Caco-2 (cell line): Measurements from ENCODE around the gene SLC6A17. TPM values are rescaled to one million over a fixed set of nuclear protein-coding genes. Genes with fewer than 3 reads are reported as not detected.
A peak's percentile ranks its signal among the peaks of the same experiment; 100 is the strongest.

Experiments used
- BruUV-seq: library from RNA; stranded (reverse); fragments of 400-500 nt; replicated peaks from 2 replicates; lab custom pipeline; 2021; lab: Mats Ljungman, UMichigan
- CTCF ChIA-PET: fragments of 300-600 bp; sonication (Branson Sonifier 250); formaldehyde crosslinking; loops from one replicate; lab custom pipeline; 2022; ENCODE audit warnings: antibody characterized with exemption; lab: Charles Lee
- POLR2A ChIA-PET: fragments of 300-600 bp; sonication (Branson Sonifier 250); formaldehyde crosslinking; loops from one replicate; lab custom pipeline; 2022; ENCODE audit warnings: antibody characterized with exemption; lab: Charles Lee
- DNase-seq, 2 experiments: peaks; one replicate each; pipeline versions ENCODE4 v3.0.0 to v3.0.0-alpha.2; 2020 to 2022
- H3K27me3 ChIP-seq: replicated peaks from 2 replicates; pipeline ENCODE4 v1.6.0; 2011; ENCODE audit warnings: low read length; ENCODE audit not compliant: control insufficient read depth, insufficient read depth
- H3K36me3 ChIP-seq: 2 replicates; pipeline ENCODE4 v1.5.1; 2011; ENCODE audit warnings: low read length; ENCODE audit not compliant: control insufficient read depth, insufficient read depth
- H3K4me1 ChIP-seq: fragments of 250-450 bp; sonication (Bioruptor Pico); 2 replicates; pipeline ENCODE4 v1.5.1; 2020; ENCODE audit warnings: mild to moderate bottlenecking
- H3K4me3 ChIP-seq: 2 replicates; pipeline ENCODE4 v1.5.1; 2011; ENCODE audit warnings: low read depth, mild to moderate bottlenecking, control low read depth, low read length
- H3K9me3 ChIP-seq: fragments of 250-450 bp; sonication (Bioruptor Pico); 2 replicates; pipeline ENCODE4 v1.5.1; 2020; ENCODE audit warnings: mild to moderate bottlenecking, moderate library complexity
- H3K27ac Mint-ChIP-seq: one replicate; pipeline ENCODE4 v1.8.0; 2022; ENCODE audit warnings: mixed read lengths; ENCODE audit not compliant: unreplicated experiment
- H3K27me3 Mint-ChIP-seq: one replicate; pipeline ENCODE4 v1.8.0; 2022; ENCODE audit warnings: mixed read lengths; ENCODE audit not compliant: insufficient read depth, unreplicated experiment
- H3K36me3 Mint-ChIP-seq: one replicate; pipeline ENCODE4 v1.8.0; 2022; ENCODE audit warnings: mild to moderate bottlenecking, mixed read lengths; ENCODE audit not compliant: insufficient read depth, unreplicated experiment
- H3K4me1 Mint-ChIP-seq: one replicate; pipeline ENCODE4 v1.8.0; 2022; ENCODE audit warnings: low read depth, mixed read lengths; ENCODE audit not compliant: unreplicated experiment
- H3K4me3 Mint-ChIP-seq: one replicate; pipeline ENCODE4 v1.8.0; 2022; ENCODE audit warnings: mild to moderate bottlenecking, moderate library complexity, mixed read lengths; ENCODE audit not compliant: unreplicated experiment
- H3K9me3 Mint-ChIP-seq: one replicate; pipeline ENCODE4 v1.8.0; 2022; ENCODE audit warnings: mixed read lengths; ENCODE audit not compliant: unreplicated experiment
- CTCF ChIP-seq, 2 experiments: fragments of 200-600 bp in 1 of 2; IDR thresholded peaks; 1 replicate in 1 of 2; 2 replicates in 1 of 2; pipeline versions ENCODE4 v1.5.1 to v1.8.0; 2011 to 2022; ENCODE audit warnings: antibody characterized with exemption in 1 of 2, control low read depth in 1 of 2, inconsistent platforms in 1 of 2, low read depth in 1 of 2, low read length in 1 of 2, mild to moderate bottlenecking in 1 of 2, moderate library complexity in 1 of 2; ENCODE audit not compliant: insufficient read depth in 1 of 2, severe bottlenecking in 1 of 2, unreplicated experiment in 1 of 2
- intact Hi-C: fragments of 100-400 bp; cut with micrococcal nuclease; formaldehyde crosslinking; loops from one replicate; pipeline ENCODE4 v1.10.0; 2022; ENCODE audit not compliant: unreplicated experiment
- total RNA-seq: library from RNA; stranded (reverse); gene quantifications from 2 replicates; pipeline ENCODE4 v1.2.3, GENCODE V29; 2022

Gene SLC6A17
- total RNA-seq, 1 experiment from 2014 or later, result not detected

DNA sequence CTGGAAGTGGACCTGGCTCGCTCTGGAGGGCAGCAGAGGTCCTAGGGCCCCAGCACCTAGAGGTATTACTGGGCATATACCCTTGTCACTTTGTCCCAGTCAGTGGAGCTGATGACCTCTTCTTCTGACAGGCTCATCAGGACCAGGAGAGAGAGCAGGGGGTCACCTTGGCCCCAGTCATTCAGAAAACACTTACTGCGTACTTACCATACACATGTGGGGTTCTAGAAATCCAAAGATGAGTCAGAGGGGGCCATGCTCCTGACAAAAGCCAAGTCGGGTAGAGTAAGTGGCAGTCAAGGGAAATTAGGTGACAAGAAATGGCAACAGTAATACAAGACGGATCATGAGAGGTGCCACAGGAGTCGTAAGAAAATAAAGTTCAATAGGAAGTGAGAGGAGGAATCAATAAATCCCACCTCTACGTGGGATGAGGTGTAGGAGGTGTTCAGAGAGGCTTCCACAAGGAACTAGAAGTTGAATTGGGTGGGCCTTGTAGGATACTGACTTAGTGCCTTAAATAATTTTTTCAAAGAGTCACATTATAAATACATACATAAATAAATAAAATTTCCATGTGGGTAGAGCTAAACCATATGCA lies 66.7 kb downstream of the SLC6A17 start:
- no peak for TF ChIP-seq CTCF (IDR thresholded peaks at IDR 0.05; ENCODE audit: insufficient read depth in 1 of 2, low read depth in 1 of 2, low read length in 1 of 2, severe bottlenecking in 1 of 2, unreplicated experiment in 1 of 2)
- H3K36me3 Mint-ChIP-seq, result no peaks in the 10 kb centered on the region
- H3K4me3 ChIP-seq, result no peak overlapping the region
- no peaks in the 10 kb centered on the region for H3K36me3 ChIP-seq
- H3K4me1 Mint-ChIP-seq, result no peaks in the 10 kb centered on the region
- no peak overlapping the region for H3K27ac Mint-ChIP-seq
- DNase-seq, result no peak
- H3K27me3 ChIP-seq, result no peaks in the 10 kb centered on the region
- no peaks in the 10 kb centered on the region for H3K4me1 ChIP-seq
- POLR2A ChIA-PET, result no interaction called here
- intact Hi-C loops, result no loop called here
- no peaks in the 10 kb centered on the region for H3K9me3 Mint-ChIP-seq
- CTCF ChIA-PET, result no interaction called here
- H3K9me3 ChIP-seq, result no peaks in the 10 kb centered on the region
- H3K27me3 Mint-ChIP-seq, result no peaks in the 10 kb centered on the region
- BruUV-seq, result no TSS peak
- H3K4me3 Mint-ChIP-seq, result no peak overlapping the region

DNA sequence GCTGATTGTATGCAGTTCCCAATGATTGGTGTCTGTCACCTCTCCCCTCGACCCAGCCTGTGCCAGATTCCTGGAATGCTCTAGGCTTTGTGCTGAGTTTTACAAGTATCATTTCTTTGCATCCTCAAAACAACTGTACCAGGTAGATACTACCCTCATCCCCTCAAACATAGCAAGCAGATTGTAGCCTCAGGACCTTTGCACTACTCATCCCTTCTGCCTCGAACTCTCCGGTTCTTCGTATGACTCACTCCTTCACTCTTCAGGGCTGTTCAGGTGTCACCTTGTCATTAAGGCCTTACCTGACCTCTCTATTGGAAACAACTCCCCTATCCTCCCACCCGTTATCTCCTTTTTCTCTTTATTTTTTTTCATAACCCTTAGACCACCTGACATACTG lies 67.8 kb downstream of the SLC6A17 start:
- Mint-ChIP-seq H3K36me3 (no peaks in the 10 kb centered on the region), H3K4me3 (no peak overlapping the region), H3K9me3 (no peaks in the 10 kb centered on the region), H3K4me1 (no peaks in the 10 kb centered on the region), H3K27me3 (no peaks in the 10 kb centered on the region), H3K27ac (no peak overlapping the region)
- Histone ChIP-seq H3K9me3 (no peaks in the 10 kb centered on the region), H3K27me3 (no peaks in the 10 kb centered on the region), H3K36me3 (no peaks in the 10 kb centered on the region), H3K4me1 (no peaks in the 10 kb centered on the region), H3K4me3 (no peak overlapping the region)
- ChIA-PET POLR2A (no interaction called here), CTCF (interaction anchor here (1.0 kb wide), 1 partner anchor 121 kb away, joined by 4 read pairs; the partner anchor contains the start of gene RBM15)
- TF ChIP-seq CTCF (IDR thresholded peaks at IDR 0.05; ENCODE audit: insufficient read depth in 1 of 2, low read depth in 1 of 2, low read length in 1 of 2, severe bottlenecking in 1 of 2, unreplicated experiment in 1 of 2), result no peak
- intact Hi-C loops, result no loop called here
- no TSS peak for BruUV-seq
- DNase-seq, result no peak

GRCh38 chr1:110218739-110219138 lies 68.4 kb downstream of the SLC6A17 start:
- H3K4me1 ChIP-seq, result no peaks in the 10 kb centered on the region
- H3K36me3 ChIP-seq, result no peaks in the 10 kb centered on the region
- no peaks in the 10 kb centered on the region for H3K36me3 Mint-ChIP-seq
- no peak for TF ChIP-seq CTCF (IDR thresholded peaks at IDR 0.05; ENCODE audit: insufficient read depth in 1 of 2, low read depth in 1 of 2, low read length in 1 of 2, severe bottlenecking in 1 of 2, unreplicated experiment in 1 of 2)
- no peak overlapping the region for H3K4me3 Mint-ChIP-seq
- no peaks in the 10 kb centered on the region for H3K27me3 Mint-ChIP-seq
- DNase-seq, result peak in 1 of 2 experiments; percentile 12
- intact Hi-C loops, result no loop called here
- CTCF ChIA-PET, result interaction anchor here (0.6 to 1.0 kb wide), 2 partner anchors 11 to 120 kb away, joined by 3 to 4 read pairs; partner anchors contain the start of gene RBM15
- no TSS peak for BruUV-seq
- H3K9me3 ChIP-seq, result no peaks in the 10 kb centered on the region
- POLR2A ChIA-PET, result no interaction called here
- H3K4me3 ChIP-seq, result no peak overlapping the region
- no peaks in the 10 kb centered on the region for H3K9me3 Mint-ChIP-seq
- H3K27ac Mint-ChIP-seq, result no peak overlapping the region
- no peaks in the 10 kb centered on the region for H3K27me3 ChIP-seq
- H3K4me1 Mint-ChIP-seq, result no peaks in the 10 kb centered on the region
